Duodenal mucosa (tissue), 2 donors: ENCODE results near the gene CNTD1.

ENCODE experiments used
- H3K27ac ChIP-seq: one replicate; pipeline ENCODE4 v1.7.0; 2013; ENCODE audit warnings: low read depth, low read length
- H3K27me3 ChIP-seq, 2 donors: one replicate each; pipeline ENCODE4 v1.7.0; 2013; ENCODE audit warnings: low read length in 2 of 2, control low read depth in 1 of 2; ENCODE audit not compliant: insufficient read depth in 2 of 2, control insufficient read depth in 1 of 2
- H3K36me3 ChIP-seq, 2 donors: one replicate each; pipeline ENCODE4 v1.7.0; 2013; ENCODE audit warnings: low read length in 2 of 2, control low read depth in 1 of 2; ENCODE audit not compliant: insufficient read depth in 2 of 2, control insufficient read depth in 1 of 2
- H3K4me1 ChIP-seq, 2 donors: one replicate each; pipeline ENCODE4 v1.7.0; 2013; ENCODE audit warnings: low read length in 2 of 2, control low read depth in 1 of 2; ENCODE audit not compliant: insufficient read depth in 2 of 2, control insufficient read depth in 1 of 2
- H3K4me3 ChIP-seq, 2 donors: one replicate each; pipeline ENCODE4 v1.7.0; 2013; ENCODE audit warnings: low read length in 2 of 2, low read depth in 1 of 2
- H3K9ac ChIP-seq, 2 donors: one replicate each; pipeline ENCODE4 v1.7.0; 2013; ENCODE audit warnings: low read length in 2 of 2, low read depth in 1 of 2
- H3K9me3 ChIP-seq, 2 donors: one replicate each; pipeline ENCODE4 v1.7.0; 2013; ENCODE audit warnings: low read length in 2 of 2, control low read depth in 1 of 2; ENCODE audit not compliant: control insufficient read depth in 1 of 2

Gene CNTD1, protein sequence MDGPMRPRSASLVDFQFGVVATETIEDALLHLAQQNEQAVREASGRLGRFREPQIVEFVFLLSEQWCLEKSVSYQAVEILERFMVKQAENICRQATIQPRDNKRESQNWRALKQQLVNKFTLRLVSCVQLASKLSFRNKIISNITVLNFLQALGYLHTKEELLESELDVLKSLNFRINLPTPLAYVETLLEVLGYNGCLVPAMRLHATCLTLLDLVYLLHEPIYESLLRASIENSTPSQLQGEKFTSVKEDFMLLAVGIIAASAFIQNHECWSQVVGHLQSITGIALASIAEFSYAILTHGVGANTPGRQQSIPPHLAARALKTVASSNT

DNA sequence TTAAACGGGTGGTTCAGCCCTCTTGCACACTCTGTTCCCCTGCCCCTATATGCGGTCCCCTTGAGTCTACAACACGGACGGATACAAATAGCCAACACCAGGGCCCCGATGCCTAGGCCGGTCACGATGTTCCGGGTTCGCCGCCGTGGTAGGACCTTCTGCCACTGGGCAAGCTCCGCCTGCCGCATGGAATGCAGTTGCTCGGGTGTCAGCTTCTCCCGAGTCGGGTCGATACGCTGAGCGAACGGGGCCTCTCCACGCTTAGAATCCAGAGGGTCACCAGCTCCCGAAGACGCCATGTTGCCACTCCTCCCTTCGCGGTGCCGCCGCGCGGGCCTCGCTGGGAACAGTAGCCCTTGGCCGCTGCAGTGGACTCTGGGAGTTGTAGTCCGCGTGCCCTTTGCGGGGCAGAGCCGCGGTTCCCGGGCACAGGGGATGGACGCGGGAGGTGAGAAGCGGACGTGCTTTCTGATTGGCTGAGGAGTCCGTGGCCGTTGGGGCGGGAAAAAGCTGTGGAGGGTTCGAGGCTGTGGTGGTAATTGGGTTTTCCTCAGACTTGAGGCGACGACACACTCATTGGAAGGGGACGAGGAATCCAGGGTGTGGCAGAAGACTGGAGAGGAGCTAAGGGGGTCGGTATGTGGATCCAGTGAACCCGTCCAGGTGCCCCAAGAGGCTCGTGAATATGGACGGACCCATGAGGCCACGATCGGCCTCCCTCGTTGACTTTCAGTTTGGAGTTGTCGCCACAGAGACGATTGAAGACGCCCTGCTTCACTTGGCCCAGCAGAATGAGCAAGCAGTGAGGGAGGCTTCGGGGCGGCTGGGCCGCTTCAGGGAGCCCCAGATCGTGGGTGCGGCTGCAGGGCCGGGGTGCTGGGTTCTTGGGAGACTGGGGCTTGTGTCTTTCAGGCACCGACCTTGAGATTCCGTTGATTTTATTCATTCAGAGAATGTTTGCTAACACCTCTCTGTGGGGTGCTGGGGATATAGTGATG lies at the start of gene CNTD1, which contains the start of gene COA3:
Gene CNTD1 (plus strand): TSS at position 479 of the 998 bp plus-strand sequence. CDS start 207 bp downstream, at position 686.
Gene COA3 (minus strand): TSS at position 322 of the 998 bp plus-strand sequence. CDS start 23 bp downstream, at position 299.
- H3K27me3 ChIP-seq: no peaks in the 10 kb centered on the region
- H3K9ac ChIP-seq: peak within 1 kb of the TSS; percentile 87 to 98
- H3K4me3 ChIP-seq: peak within 1 kb of the TSS; percentile 93 to 95
- no peaks in the 10 kb centered on the region for H3K9me3 ChIP-seq
- peak within 1 kb of the TSS; percentile 72 for H3K27ac ChIP-seq
- H3K4me1 ChIP-seq: peaks cover 26 to 34% of the 10 kb centered on the region in 2 donors
- peaks cover 7 to 10% of the 10 kb centered on the region in 2 donors for H3K36me3 ChIP-seq

DNA sequence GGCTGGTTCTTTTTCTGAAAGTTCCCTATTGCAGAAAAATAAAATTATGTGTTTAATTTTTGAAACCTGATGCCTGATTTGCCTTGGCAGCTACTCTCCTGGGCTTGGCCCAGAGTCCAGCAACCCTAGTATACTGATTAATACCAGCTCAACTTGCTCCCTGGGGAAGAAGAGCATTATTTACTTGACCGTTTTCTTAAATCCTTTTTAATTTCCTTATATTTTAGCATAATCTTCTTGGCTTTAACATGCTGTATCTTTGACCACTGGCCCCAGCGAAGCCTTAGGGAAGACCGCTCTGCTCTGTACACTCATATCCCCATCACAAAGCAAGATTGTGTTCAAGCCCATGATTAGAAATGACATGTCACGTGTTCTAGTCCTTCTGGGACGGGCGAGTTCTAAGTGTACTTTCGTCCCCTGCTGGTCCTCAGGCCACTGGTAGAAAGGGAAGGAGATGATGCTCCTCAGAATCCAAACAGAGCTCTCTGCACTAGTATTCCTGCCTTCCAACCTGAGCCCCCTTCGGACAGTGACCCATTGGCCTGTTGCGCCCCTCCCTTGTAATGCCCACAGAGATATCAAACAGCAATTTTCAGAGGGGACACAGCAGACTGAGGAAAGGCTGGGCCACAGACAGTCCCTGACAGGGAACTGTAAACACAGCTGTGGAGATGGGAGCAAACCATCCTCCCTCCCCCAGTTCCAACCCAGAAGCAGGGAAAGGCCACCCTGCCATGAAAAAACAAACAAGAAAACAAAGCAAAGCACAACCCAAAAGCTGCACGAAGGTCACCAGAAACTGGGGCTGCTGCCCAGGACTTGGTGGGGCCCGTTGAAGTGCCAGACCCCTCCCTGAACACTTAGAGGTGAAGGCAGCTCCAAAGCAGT lies 49.5 kb upstream of the CNTD1 start:
- Histone ChIP-seq H3K4me3 (no peak overlapping the region), H3K9me3 (no peaks in the 10 kb centered on the region), H3K36me3 (no peaks in the 10 kb centered on the region), H3K9ac (no peak overlapping the region), H3K27me3 (peaks cover 0 to 4% of the 10 kb centered on the region in 2 donors), H3K27ac (no peak overlapping the region), H3K4me1 (peaks cover 4 to 10% of the 10 kb centered on the region in 2 donors)

DNA sequence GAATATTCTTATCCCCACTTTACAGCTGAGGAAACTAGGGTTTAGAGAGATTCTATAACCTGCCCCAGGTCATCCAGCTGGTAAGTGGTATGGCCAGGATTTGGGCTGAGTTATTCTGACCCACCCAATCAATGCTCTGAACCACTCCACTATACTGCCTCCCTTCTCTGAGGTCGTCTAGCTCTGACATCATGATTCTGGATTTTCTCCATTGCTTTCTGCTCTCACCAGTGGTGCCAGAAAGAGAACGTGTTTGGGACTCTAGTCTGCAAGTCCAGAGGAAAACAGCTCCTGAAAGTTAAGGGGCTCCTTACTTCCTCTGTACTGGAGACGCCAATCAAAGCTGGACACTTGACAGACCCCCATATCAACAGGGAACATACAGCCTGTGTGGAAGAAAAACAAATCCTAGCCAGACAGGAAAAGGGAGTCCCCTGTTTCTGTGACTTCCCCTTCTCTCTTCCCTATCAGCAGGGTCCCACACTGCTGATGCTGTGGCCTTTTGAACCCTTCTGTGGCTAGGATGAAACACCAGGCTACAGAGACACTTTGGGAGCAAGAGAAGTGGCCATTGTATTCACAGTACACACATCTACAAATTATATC lies 47.8 kb upstream of the CNTD1 start:
- peaks cover 0 to 4% of the 10 kb centered on the region in 2 donors for H3K27me3 ChIP-seq
- peaks cover 0 to 3% of the 10 kb centered on the region in 2 donors for H3K4me1 ChIP-seq
- no peaks in the 10 kb centered on the region for H3K9me3 ChIP-seq
- H3K27ac ChIP-seq: no peak overlapping the region
- H3K4me3 ChIP-seq: no peak overlapping the region
- H3K9ac ChIP-seq: no peak overlapping the region
- no peaks in the 10 kb centered on the region for H3K36me3 ChIP-seq

DNA sequence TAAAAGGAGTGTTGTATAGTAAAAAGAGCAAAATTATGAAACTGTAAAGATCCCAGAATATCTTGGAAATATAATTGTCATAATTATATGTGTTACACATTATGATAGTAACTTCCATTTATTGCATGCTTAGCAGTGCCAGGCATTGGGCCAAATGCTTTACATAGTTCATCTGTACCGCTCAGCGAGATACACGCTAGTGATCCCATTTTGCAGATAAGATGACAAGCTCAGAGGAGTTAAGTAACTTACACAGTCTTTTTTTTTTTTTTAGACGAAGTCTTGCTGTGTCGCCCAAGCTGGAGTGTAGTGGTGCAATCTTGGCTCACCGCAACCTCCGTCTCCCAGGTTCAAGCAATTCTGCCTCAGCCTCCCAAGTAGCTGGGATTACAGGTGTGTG lies 47.0 kb upstream of the CNTD1 start:
- Histone ChIP-seq H3K27me3 (peaks cover 0 to 4% of the 10 kb centered on the region in 2 donors), H3K36me3 (no peaks in the 10 kb centered on the region), H3K4me3 (no peak overlapping the region), H3K9ac (no peak overlapping the region), H3K4me1 (peaks cover 0 to 3% of the 10 kb centered on the region in 2 donors), H3K27ac (no peak overlapping the region), H3K9me3 (no peaks in the 10 kb centered on the region)

DNA sequence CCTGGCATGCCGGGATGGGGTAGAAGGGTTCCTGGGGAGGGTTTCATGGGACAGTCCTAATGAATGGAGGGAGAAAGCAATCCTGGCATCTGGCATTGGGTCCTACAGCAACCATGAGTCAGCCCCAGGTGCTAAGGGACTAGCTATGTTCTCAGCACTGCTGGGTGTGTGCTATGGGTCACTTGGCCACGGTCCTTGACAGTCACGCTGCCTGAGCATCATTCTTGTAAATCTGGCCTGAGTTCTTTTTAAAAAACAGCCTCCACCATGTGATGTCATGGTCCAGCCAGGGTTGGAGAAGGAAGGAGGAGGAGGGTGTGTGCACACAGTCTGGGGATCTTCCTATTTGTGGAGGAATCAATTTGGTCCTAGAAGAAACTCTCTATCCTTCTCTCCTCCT lies 43.9 kb upstream of the CNTD1 start:
- Histone ChIP-seq H3K4me3 (no peak overlapping the region), H3K27ac (no peak overlapping the region), H3K36me3 (no peaks in the 10 kb centered on the region), H3K4me1 (peaks cover 0 to 3% of the 10 kb centered on the region in 2 donors), H3K9me3 (no peaks in the 10 kb centered on the region), H3K27me3 (peaks cover 0 to 4% of the 10 kb centered on the region in 2 donors), H3K9ac (no peak overlapping the region)

DNA sequence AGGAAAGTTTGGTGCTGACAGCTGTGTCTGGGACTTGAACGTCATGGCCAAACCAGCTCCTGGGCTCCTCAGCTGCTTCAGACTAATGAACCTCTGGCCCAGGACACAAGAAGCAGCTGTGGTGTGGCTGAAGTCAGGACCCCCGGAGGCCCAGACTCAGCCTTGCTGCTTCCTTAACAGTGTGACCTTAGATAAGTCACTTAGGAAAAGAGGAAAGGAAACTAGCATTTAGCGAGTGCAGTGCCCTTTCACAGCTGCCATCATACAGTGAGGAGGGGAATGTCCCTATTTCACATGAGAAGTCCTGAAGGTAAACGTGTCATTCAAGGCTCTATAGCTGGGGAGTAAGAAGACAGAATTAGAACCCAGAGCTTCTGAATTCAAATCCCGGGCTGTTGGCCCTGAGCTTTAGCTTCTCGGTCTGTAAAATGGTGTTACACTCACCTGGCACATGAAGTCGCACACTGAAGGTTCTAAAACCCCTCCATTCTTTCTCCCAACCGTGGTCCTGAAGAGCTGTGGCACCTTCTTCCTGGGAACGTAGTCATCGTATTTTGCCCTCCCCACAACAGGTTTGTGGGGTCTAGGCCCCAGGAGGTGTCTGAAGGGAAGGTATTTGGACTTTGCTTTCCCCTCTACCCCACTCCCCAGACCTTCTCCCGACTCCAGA lies 38.5 kb upstream of the CNTD1 start:
- no peaks in the 10 kb centered on the region for H3K9me3 ChIP-seq
- peak overlapping the region; percentile 43 to 61 for H3K4me3 ChIP-seq
- peaks cover 9 to 22% of the 10 kb centered on the region in 2 donors for H3K27me3 ChIP-seq
- H3K9ac ChIP-seq: no peak overlapping the region
- H3K4me1 ChIP-seq: peaks cover 4 to 12% of the 10 kb centered on the region in 2 donors
- H3K36me3 ChIP-seq: no peaks in the 10 kb centered on the region
- no peak overlapping the region for H3K27ac ChIP-seq

DNA sequence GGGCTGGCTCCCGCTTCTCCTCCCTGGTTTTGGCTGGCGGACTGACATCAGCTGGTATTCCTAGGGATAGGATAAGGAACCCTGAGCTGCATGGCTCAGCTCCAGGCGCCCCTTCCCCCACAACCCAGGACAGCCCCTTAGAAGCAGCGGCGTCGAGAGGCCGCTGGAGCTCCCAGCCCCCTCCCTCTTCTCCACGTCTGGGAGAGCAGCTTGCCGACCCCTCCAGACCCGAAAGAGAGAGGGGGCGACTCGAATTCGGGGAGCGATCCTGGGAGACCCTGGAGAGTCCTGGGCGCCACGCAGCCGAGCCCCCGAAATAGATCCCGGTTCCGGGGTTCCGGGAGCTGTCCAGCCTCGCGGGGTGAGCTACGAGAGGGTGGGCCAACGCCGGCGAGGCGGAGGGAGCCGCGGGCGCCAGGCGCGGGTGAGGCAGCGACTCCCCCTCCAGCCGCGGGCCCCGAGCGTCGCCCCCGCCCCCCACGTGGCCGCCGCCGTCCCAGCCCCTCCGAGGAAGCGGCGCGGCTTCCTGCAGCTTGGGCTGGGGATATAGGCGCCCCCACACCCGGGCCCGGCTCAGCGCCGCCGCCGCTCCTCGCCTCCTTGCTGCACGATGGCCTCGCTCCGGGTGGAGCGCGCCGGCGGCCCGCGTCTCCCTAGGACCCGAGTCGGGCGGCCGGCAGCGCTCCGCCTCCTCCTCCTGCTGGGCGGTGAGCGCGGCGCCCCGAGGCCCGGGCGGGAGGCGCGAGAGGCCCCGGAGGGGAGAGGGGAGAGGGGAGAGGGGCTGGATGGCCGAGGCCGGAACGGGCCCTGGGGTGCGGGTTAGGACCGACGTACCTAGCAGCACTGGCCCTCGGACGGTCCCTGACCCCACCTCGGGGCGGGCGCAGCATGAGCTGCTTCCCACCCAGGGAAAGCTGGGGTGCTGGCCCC lies 37.7 kb upstream of the CNTD1 start, which contains the start of gene RAMP2:
Gene RAMP2 (plus strand): TSS at position 576 of the 930 bp plus-strand sequence. CDS start 35 bp downstream, at position 611.
- Histone ChIP-seq H3K9ac (peak within 1 kb of the TSS in 1 of 2 donors; percentile 38), H3K27me3 (peaks cover 9 to 22% of the 10 kb centered on the region in 2 donors), H3K9me3 (no peaks in the 10 kb centered on the region), H3K36me3 (no peaks in the 10 kb centered on the region), H3K27ac (no peak within 1 kb of the TSS), H3K4me1 (peaks cover 4 to 12% of the 10 kb centered on the region in 2 donors), H3K4me3 (peak within 1 kb of the TSS; percentile 43 to 61)

DNA sequence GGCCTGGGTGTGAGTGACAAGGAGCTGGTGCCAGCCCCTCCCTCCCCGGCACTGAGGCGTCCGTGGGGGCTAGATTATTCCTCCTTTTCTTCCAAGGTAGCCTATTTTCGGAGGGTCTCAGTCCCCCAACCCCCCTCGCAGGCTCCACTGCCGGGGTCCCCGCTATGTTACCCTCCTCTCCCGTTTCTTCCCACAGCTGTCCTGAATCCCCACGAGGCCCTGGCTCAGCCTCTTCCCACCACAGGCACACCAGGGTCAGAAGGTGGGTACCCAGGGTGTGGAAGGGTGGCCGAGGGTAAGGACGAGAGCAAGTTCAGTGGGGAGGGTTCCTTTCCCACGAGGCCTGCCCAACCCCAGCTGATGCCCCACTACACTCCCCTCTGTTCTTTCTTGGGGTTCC lies 37.0 kb upstream of the CNTD1 start:
- H3K4me3 ChIP-seq: peak overlapping the region; percentile 43 to 61
- H3K27ac ChIP-seq: no peak overlapping the region
- peaks cover 9 to 22% of the 10 kb centered on the region in 2 donors for H3K27me3 ChIP-seq
- peak overlapping the region in 1 of 2 donors; percentile 38 for H3K9ac ChIP-seq
- H3K4me1 ChIP-seq: peaks cover 4 to 12% of the 10 kb centered on the region in 2 donors
- H3K9me3 ChIP-seq: no peaks in the 10 kb centered on the region
- H3K36me3 ChIP-seq: no peaks in the 10 kb centered on the region
